ENCODE results near the gene JAG2.

JAG2 gene

GRCh38 chr14:105160776-105161175, 7.8 kb downstream of the JAG2 start:
- TF ChIP-seq ZFP30 (CRISPR knock-in tag; IDR thresholded peaks at IDR 0.05), result no peak
- no peak for ATAC-seq

- ATAC-seq, result no peak
- TF ChIP-seq ESRRG (CRISPR knock-in tag; IDR thresholded peaks at IDR 0.05) (no peak), RARB (CRISPR knock-in tag; IDR thresholded peaks at IDR 0.05) (no peak), OSR1 (CRISPR knock-in tag; IDR thresholded peaks at IDR 0.05) (no peak), CSRNP3 (CRISPR knock-in tag; IDR thresholded peaks at IDR 0.05) (no peak), ISL1 (CRISPR knock-in tag; IDR thresholded peaks at IDR 0.05) (no peak), GLIS3 (CRISPR knock-in tag; IDR thresholded peaks at IDR 0.05) (no peak), SNAI2 (CRISPR knock-in tag; IDR thresholded peaks at IDR 0.05) (no peak), ZFP30 (CRISPR knock-in tag; IDR thresholded peaks at IDR 0.05) (no peak), BACH2 (CRISPR knock-in tag; IDR thresholded peaks at IDR 0.05; ENCODE audit: borderline replicate concordance) (no peak), ZNF70 (CRISPR knock-in tag; IDR thresholded peaks at IDR 0.05) (no peak), TSHZ2 (CRISPR knock-in tag; IDR thresholded peaks at IDR 0.05) (no peak), CREB5 (CRISPR knock-in tag; IDR thresholded peaks at IDR 0.05; ENCODE audit: low read depth) (no peak)
Measured at GRCh38 chr14:105159344-105159743, 9.2 kb downstream of the JAG2 start.

- ATAC-seq, result no peak
- TF ChIP-seq ZFP30 (CRISPR knock-in tag; IDR thresholded peaks at IDR 0.05) (no peak), RARB (CRISPR knock-in tag; IDR thresholded peaks at IDR 0.05) (no peak)
Measured at GRCh38 chr14:105158794-105159193, 9.8 kb downstream of the JAG2 start.

GRCh38 chr14:105157872-105158271, 10.7 kb downstream of the JAG2 start:
- ATAC-seq, result no peak
- TF ChIP-seq ZNF565 (CRISPR knock-in tag; conservative IDR thresholded peaks at IDR 0.05; ENCODE audit: low read depth), result no peak
- no peak for TF ChIP-seq PPARA (CRISPR knock-in tag; IDR thresholded peaks at IDR 0.05; ENCODE audit: borderline replicate concordance)
- TF ChIP-seq ZFP30 (CRISPR knock-in tag; IDR thresholded peaks at IDR 0.05), result no peak
- no peak for TF ChIP-seq ZNF70 (CRISPR knock-in tag; IDR thresholded peaks at IDR 0.05)
- TF ChIP-seq RARB (CRISPR knock-in tag; IDR thresholded peaks at IDR 0.05), result no peak
- TF ChIP-seq ZFP3 (CRISPR knock-in tag; IDR thresholded peaks at IDR 0.05), result no peak

GRCh38 chr14:105156414-105157375, 11.9 kb downstream of the JAG2 start:
- ATAC-seq, result no peak
- no peak for TF ChIP-seq ZNF70 (CRISPR knock-in tag; IDR thresholded peaks at IDR 0.05)
- TF ChIP-seq TCF4 (CRISPR knock-in tag; IDR thresholded peaks at IDR 0.05; ENCODE audit: borderline replicate concordance), result no peak
- TF ChIP-seq CSDC2 (CRISPR knock-in tag; IDR thresholded peaks at IDR 0.05), result no peak
- no peak for TF ChIP-seq RARB (CRISPR knock-in tag; IDR thresholded peaks at IDR 0.05)

GRCh38 chr14:105155681-105156413, 12.7 kb downstream of the JAG2 start:
- no peak for ATAC-seq
- no peak for TF ChIP-seq PPARA (CRISPR knock-in tag; IDR thresholded peaks at IDR 0.05; ENCODE audit: borderline replicate concordance)
- no peak for TF ChIP-seq ZNF565 (CRISPR knock-in tag; conservative IDR thresholded peaks at IDR 0.05; ENCODE audit: low read depth)
- no peak for TF ChIP-seq TCF4 (CRISPR knock-in tag; IDR thresholded peaks at IDR 0.05; ENCODE audit: borderline replicate concordance)
- no peak for TF ChIP-seq ARNTL (CRISPR knock-in tag; IDR thresholded peaks at IDR 0.05; ENCODE audit: borderline replicate concordance, low read depth)
- TF ChIP-seq BACH2 (CRISPR knock-in tag; IDR thresholded peaks at IDR 0.05; ENCODE audit: borderline replicate concordance), result no peak
